A673 (cell line): Measurements from ENCODE around the gene PPA2. TPM values are rescaled to one million over a fixed set of nuclear protein-coding genes. Genes with fewer than 3 reads are reported as not detected.

Source experiments
- BruUV-seq: library from RNA; stranded (reverse); fragments of 400-500 nt; replicated peaks from 2 replicates; lab custom pipeline; 2021; lab: Mats Ljungman, UMichigan
- CTCF ChIA-PET: fragments of 300-600 bp; sonication (Branson Sonifier 250); formaldehyde crosslinking; loops from one replicate; lab custom pipeline; 2022; ENCODE audit warnings: antibody characterized with exemption; lab: Charles Lee
- POLR2A ChIA-PET: fragments of 300-600 bp; sonication (Branson Sonifier 250); formaldehyde crosslinking; loops from one replicate; lab custom pipeline; 2022; ENCODE audit warnings: antibody characterized with exemption; ENCODE audit not compliant: low non-redundant PET; lab: Charles Lee
- DNase-seq: peaks from one replicate; pipeline ENCODE4 v3.0.0-alpha.2; 2015; ENCODE audit warnings: low spot score
- H3K27ac ChIP-seq: fragments of 200-600 bp; sonication (generic); 2 replicates; pipeline ENCODE4 v1.5.1; 2016; ENCODE audit warnings: mixed run types, low read depth, mild to moderate bottlenecking, mixed read lengths, antibody characterized with exemption, low read length; ENCODE audit not compliant: poor library complexity, severe bottlenecking
- H3K27me3 ChIP-seq: fragments of 200-600 bp; sonication (generic); replicated peaks from 2 replicates; pipeline ENCODE4 v1.6.1; 2017; ENCODE audit warnings: mixed run types, low read depth, mild to moderate bottlenecking, mixed read lengths, antibody characterized with exemption, low read length; ENCODE audit not compliant: insufficient read depth, poor library complexity
- H3K36me3 ChIP-seq: fragments of 200-600 bp; sonication (generic); 2 replicates; pipeline ENCODE4 v1.6.1; 2016; ENCODE audit warnings: mixed run types, mild to moderate bottlenecking, mixed read lengths, antibody characterized with exemption, low read length; ENCODE audit not compliant: insufficient read depth, poor library complexity, severe bottlenecking
- H3K4me1 ChIP-seq: fragments of 200-600 bp; sonication (generic); 2 replicates; pipeline ENCODE4 v1.6.1; 2017; ENCODE audit warnings: mixed run types, mild to moderate bottlenecking, mixed read lengths, antibody characterized with exemption, low read length; ENCODE audit not compliant: insufficient read depth, poor library complexity, severe bottlenecking
- H3K4me3 ChIP-seq: fragments of 200-600 bp; sonication (generic); 2 replicates; pipeline ENCODE4 v1.5.1; 2016; ENCODE audit warnings: low read depth, mixed run types, mild to moderate bottlenecking, mixed read lengths, low read length; ENCODE audit not compliant: poor library complexity, severe bottlenecking
- H3K9me3 ChIP-seq: fragments of 200-600 bp; sonication (generic); 2 replicates; pipeline ENCODE4 v1.6.1; 2016; ENCODE audit warnings: mixed run types, low read depth, mild to moderate bottlenecking, mixed read lengths, antibody characterized with exemption, low read length; ENCODE audit not compliant: poor library complexity, severe bottlenecking
- EZH2 ChIP-seq: fragments of 200-600 bp; sonication (generic); IDR thresholded peaks from 2 replicates; pipeline ENCODE4 v1.6.1; 2017; ENCODE audit warnings: borderline replicate concordance, low read depth, mild to moderate bottlenecking, mixed read lengths, antibody characterized with exemption, low read length; ENCODE audit not compliant: poor library complexity, severe bottlenecking
- intact Hi-C: fragments of 100-400 bp; cut with micrococcal nuclease; formaldehyde crosslinking; loops from one replicate; pipeline ENCODE4 v1.10.0; 2022; ENCODE audit not compliant: unreplicated experiment
- total RNA-seq: library from RNA; stranded (reverse); gene quantifications from 2 replicates; pipeline ENCODE4 v1.2.3, GENCODE V29; 2021
- TF ChIP-seq, protein P1 (sequence below): fragments of 300-800, 200-600 bp; sonication (generic); conservative IDR thresholded peaks from 2 replicates; pipeline ENCODE4 v1.5.1; 2017; ENCODE audit warnings: low read depth, mild to moderate bottlenecking, antibody characterized with exemption, low read length, moderate library complexity, mixed read lengths

PPA2 gene
- total RNA-seq, 1 experiment from 2014 or later, result 136 TPM

DNA sequence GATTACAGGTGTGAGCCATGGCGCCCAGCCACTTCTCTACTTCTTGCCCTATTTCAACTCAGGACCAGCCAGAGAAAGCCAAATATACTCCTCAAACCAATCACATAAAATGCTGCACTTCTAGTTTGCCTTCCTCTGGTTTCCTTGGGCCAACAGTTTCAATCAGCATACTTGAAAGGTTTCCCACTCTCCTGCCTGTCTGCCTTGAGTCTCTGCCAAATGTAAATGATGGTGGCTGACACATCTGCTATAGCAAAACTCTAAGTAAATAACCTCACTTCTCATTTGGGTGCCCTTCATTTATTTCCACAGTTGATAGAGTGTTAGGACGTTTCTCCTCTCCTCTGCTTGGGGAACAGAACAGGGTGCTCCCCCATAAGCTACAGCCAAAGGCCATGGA, 36.4 kb upstream of the PPA2 start:
- CTCF ChIA-PET, result no interaction called here
- no TSS peak for BruUV-seq
- Histone ChIP-seq H3K27me3 (no peaks in the 10 kb centered on the region), H3K36me3 (no peaks in the 10 kb centered on the region), H3K4me3 (no peak overlapping the region), H3K27ac (no peak overlapping the region), H3K9me3 (no peaks in the 10 kb centered on the region), H3K4me1 (no peaks in the 10 kb centered on the region)
- TF ChIP-seq, protein P1, sequence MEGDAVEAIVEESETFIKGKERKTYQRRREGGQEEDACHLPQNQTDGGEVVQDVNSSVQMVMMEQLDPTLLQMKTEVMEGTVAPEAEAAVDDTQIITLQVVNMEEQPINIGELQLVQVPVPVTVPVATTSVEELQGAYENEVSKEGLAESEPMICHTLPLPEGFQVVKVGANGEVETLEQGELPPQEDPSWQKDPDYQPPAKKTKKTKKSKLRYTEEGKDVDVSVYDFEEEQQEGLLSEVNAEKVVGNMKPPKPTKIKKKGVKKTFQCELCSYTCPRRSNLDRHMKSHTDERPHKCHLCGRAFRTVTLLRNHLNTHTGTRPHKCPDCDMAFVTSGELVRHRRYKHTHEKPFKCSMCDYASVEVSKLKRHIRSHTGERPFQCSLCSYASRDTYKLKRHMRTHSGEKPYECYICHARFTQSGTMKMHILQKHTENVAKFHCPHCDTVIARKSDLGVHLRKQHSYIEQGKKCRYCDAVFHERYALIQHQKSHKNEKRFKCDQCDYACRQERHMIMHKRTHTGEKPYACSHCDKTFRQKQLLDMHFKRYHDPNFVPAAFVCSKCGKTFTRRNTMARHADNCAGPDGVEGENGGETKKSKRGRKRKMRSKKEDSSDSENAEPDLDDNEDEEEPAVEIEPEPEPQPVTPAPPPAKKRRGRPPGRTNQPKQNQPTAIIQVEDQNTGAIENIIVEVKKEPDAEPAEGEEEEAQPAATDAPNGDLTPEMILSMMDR, result no peak
- TF ChIP-seq EZH2, result no peak
- intact Hi-C loops, result no loop called here
- POLR2A ChIA-PET, result no interaction called here
- DNase-seq, result no peak

DNA sequence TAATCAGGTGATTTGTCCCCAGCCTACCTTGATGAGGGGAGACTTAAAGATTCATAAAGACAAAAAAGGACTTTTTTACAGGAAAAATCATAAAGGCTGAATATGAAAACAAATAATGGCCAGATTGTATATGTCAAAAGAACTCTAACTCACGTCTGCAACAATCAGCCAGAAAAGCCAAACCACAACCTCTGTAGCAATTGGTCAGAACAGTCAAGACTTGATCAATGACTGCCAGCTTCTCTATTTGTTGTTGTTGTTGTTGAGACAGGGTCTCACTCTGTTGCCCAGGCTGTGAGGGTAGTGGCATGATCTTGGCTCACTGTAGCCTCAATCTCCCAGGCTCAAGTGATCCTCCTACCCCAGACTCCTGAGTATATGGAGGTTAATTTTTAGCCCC, 35.9 kb upstream of the PPA2 start:
- Histone ChIP-seq H3K27me3 (no peaks in the 10 kb centered on the region), H3K4me3 (no peak overlapping the region), H3K36me3 (no peaks in the 10 kb centered on the region), H3K27ac (no peak overlapping the region), H3K9me3 (no peaks in the 10 kb centered on the region), H3K4me1 (no peaks in the 10 kb centered on the region)
- intact Hi-C loops, result no loop called here
- no peak for TF ChIP-seq EZH2
- TF ChIP-seq, protein P1, result no peak
- BruUV-seq, result no TSS peak
- ChIA-PET POLR2A (no interaction called here), CTCF (no interaction called here)
- DNase-seq, result no peak

DNA sequence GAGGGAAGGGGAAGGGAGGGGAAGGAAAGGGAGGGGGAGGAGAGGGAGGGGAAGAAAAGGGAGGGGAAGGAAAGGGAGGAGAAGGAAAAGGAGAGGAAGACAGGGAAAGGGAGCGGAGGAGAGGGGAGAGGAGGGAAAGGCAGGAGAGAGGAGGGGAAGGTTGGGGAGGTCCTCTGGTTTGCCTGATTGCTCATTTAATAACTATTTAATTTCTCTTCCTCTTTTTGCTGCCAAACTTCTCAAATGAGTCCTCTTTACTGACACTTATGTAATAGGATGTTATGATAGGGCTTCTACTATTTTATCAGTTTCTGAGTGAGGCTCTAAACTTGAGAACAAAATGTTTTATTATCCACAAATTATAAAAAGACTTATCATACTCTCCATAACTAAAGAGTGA, 35.4 kb upstream of the PPA2 start:
- DNase-seq, result no peak
- H3K4me3 ChIP-seq, result no peak overlapping the region
- no peaks in the 10 kb centered on the region for H3K4me1 ChIP-seq
- no peak for TF ChIP-seq EZH2
- TF ChIP-seq, protein P1, result no peak
- intact Hi-C loops, result no loop called here
- no peaks in the 10 kb centered on the region for H3K36me3 ChIP-seq
- ChIA-PET POLR2A (no interaction called here), CTCF (no interaction called here)
- BruUV-seq, result no TSS peak
- no peaks in the 10 kb centered on the region for H3K27me3 ChIP-seq
- no peak overlapping the region for H3K27ac ChIP-seq
- no peaks in the 10 kb centered on the region for H3K9me3 ChIP-seq
